ENCODE measurements around the gene LDLRAD3.

The LDLRAD3 gene

DNA sequence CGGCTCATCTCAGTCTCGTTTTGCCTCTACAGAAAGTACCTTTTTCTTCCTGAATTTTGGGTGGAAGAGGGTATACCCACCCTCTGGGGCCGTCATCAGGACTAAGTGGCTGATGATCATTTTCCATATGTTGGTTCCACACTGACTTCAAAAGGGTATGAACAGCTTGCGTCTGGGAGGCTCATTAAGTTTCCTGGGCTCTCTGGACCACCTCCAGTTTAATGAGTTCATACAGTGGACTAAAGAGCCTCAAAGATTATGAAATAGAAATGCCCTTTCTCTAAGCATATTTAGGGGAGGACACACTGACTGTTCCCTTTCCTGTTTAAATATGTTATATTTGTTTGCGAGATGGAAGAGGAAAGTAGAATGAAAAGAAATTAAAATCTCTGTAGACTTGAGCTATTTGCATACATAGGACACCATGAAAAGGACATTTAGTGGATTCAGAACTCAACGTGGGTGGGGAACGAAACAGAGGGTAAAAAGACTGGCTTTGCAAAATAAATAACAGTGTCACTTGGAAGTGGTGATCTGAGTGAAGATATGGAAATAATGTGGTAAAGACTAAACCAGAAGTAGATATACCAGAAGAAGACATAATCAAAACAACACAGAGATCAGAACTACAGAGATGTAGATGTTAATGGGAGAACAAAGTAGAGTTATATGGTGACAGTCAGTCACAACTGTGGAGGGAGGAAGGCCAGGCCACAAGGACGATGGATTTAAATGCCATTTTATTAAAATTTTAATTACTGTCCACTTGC, 18.7 kb downstream of the LDLRAD3 start:
- DNase-seq: no peak

DNA sequence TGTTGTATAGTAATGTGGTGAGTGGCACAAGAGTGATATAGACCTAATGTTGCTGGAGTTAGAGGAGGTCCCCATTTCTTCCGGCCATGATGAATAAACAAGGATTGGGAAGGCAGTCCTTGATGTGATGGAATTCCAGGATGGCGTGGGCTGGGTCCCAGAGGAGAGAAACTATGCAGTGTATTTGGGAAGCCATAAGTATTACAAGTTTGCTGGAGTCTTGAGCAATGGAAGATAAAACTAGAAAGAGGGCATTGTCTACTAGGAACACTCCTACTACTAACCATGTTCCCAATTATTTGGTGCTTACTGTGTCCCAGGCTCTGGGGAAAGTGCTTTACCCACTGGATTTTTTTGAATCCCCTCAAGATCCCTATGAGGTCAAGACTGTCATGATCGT, 20.0 kb downstream of the LDLRAD3 start:
- DNase-seq: no peak

DNA sequence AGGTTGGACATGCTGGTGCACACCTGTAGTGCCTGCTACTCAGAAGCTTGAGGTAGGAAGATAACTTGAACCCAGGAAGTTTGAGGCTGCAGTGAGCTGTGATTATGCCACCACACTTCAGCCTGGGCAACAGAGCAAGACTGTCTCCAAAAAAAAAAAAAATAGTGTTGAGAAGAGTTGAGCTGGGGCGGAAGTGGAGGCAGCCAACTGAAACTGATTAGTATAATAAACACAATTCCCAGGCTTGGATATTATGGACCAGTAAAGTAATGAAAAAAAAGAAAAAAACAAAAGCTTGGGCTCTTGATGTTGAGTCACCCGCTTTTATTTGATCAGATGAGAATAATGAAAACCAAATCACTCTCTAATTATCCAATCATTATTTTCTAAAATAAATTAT, 21.0 kb downstream of the LDLRAD3 start:
- DNase-seq: no peak

DNA sequence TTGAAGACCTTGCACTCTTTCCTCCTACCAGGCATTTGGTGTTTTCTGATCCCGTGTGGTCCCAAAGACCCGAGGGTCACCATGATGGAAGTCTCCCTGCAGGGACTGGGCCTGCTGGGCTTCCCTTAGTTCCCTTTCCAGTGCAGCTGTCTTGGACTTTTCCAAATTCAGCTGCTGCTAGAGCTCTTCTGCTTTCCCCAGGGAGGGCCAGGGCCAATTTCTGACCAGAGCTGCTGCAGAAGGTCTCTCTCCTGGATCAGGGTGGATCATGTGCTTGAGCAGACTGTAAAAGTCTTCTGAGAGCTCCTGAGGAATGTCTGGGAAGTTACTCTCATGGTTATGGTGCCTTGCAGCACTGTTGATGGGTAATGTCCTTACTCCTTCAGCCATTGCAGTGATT, 23.2 kb downstream of the LDLRAD3 start:
- DNase-seq: no peak

DNA sequence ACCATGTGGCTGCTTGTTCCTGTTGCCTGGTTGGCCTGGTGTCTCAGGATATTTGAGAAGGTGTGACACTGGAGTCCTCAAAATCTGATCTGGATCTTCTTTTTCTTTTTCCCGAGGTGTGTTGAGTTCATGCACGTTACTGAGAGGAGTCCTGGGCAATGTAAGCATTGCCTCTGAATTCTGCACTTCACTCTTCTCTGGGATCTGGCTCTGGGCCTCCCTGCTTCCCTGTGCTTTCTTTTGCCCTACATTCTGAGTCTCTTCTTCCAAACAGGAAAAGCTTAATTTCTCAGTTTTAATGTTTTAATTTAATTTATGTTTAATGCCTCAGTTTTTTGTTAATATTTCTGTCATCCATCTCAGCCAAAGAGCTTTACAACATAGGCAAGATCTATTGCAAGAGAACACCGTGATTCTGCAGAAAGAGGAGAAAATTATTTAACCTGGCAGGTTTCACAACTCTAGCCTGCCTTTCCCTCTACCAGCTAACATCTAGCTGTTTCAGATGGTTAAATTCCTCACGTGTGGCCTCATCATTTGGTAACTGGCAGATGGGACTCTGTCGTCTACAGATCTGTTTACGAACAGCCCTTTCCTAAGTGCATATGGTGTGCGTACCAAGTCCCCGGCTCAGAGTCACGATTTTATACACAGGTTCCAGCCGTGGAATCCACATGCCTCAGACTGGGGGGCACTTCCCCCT, 24.7 kb downstream of the LDLRAD3 start:
- no peak for DNase-seq

DNA sequence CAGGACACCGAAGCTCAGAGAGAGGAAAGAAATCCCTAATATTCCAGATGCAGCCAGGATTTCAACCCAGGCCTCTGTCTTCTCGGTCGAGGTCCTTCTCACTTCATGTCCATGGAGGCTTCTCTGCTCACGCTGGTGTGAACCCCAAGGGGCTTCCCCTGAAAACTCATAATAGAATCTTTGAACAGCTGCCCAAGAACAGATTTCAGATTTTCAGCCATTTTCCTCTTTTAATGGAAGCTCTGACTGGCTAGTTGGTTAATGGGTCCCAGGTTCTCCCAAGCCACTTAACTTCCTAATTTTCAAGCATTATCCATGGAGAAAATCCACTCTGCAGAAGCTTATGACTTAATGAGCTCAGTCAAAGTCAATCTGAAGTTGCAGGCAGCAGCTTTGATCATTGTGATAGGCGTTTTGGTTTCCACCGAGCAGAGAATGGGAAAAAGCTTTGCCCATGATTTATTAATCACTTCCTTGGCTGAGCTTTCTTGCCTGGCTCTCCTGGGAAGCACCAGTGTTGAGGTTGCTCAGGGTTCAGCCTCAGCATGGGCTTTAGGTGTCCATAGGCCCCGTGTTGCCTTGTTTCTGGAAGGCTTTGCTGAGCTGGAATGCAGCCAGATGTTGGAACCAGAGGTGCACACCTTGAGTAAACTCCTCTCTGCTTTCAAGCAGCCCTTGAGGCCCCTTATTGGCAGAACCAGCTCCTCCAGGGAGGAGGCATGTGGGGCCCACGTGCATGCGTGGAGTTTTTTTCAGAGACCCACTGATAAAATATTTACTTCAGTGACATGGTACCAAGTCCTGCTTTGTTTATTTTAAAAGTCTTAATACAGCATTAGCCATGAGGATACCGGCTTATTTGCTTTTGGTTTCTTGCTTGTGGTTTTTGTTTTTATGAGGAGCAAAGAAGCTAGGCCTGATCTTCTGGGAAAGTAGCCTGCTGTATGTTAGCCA, 25.5 kb downstream of the LDLRAD3 start:
- DNase-seq: no peak

DNA sequence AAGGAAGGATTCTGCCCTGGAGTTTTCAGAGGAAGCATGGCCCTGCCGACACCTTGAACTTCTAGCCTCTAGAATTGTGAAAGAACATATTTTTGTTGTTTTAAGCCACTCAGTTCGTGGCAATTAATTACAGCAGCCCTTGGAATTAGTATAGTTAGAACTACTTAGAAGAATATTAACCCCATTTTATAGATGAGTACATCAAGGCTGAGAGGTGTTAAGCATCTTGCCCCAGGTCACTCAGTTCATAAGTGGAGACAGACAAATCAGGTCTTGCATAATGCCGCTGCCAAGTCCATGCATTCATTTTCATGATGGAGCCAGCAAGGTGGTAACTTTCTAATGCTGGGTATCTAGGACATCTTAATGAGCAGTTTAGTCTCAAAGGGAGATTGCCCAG, 26.6 kb downstream of the LDLRAD3 start:
- DNase-seq: no peak

DNA sequence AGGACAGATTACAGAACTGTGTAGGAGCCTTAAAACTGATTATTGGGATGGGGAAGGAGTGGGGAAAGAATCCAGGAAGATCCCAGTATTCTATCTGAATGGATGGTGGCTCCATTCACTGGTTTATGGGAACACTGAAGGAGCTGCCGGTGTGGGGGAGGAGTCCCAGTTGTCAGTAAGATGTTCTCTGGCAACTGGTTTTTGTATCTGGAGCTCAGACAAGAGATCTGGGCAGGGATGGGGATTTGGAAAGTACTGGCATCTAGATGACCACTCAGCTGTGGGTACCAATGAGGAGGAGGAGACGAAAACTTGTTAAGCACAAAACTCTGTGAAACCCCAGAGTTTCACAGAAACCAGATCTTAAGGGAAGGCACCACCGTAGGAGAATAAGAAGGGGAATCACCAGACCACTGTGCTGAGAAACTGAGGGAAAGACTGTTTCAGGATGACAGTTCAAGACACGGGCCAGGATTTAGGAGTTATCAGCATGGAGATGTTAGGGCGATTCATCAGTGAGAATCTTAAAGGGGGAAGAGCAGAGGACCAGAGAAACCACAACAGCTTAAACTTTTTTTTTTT, 28.1 kb downstream of the LDLRAD3 start:
- no peak for DNase-seq

DNA sequence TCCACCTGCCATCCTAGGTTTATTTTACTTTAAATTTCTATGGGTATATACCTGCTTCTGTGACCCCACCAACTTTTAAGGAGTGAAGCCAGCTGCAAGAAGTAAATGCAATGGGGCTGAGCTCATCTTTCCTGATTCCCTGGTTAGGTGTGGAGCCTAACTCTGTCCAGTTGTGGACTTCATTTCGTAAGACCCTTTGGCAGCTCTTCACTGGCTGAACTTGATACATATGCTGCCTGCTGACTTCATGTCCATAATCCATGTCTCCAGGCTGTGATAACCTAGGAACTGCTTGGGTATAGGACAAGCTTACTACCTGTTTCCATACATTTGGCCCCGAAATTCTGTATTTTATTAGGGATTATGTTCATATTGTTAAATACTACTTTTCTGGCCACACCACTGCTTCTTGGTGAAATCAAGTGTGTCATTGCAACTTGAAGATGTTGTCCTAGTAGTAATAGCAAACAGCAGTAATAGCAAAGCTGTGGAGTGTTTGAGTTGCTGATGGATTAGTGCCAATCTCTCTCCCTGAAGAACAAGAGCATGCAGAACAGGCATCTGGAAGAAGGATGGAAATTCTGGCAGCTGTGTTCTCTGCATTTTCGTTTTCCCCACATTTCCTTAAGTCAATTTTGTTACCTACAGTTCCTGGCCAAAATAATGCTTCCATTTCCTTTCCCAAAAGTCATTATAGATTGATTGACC, 31.2 kb downstream of the LDLRAD3 start:
- DNase-seq: no peak

DNA sequence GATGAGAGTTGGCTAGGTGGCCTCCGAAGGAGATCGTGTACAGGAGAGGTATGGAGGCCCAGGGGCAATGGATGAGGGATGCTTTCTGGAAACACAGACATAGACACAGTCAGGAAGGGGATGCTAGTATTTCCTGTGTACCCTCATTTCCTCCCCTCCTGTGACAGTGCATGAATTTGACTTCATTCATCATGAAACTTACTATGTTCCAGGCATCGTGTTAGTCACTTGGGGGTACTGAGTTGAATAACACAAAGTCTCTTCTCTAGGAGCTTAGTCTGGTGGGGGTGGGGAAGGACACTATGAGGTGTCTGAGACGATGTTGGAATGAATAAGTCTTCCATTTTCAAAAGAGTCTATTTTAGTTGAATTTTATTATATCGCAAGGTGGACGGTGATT, 32.6 kb downstream of the LDLRAD3 start:
- DNase-seq: no peak

DNA sequence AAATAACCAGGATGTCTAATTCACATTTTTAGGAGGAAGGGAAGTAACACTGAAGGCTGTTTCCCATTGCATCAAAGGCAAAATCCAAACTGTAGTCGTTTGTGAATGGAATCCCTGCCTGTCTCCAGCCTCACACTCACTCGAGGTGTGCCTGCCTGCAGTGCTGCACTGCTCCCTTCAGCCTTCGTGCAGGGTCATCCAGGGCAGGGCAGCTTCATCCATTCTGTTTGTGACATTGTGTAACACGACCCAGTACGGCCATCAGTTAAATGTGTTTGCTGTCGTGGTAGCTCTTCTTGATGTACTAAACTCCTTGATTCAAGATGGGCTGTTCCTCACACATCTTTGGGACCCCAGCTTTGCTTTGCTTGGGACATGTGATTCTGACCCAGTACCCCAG, 34.3 kb downstream of the LDLRAD3 start:
- no peak for DNase-seq

DNA sequence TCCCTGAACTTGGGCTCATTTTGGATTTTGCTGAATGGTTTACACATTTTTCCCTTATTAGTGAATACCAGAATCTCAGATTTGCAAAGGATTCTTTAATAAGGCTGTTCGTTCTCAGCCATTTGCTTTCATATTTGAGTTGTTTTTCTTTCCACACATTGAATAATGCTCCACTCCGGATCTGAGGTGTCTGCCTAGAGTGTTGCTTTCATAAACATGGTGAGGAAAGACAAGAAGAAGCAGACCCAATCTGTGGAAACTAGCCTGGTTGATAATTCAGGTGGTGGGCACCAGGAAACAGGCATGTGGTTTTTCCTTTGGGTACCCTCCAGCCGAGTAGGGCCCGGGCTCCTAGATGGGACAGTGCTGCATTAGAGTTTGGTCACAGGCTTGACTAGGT, 35.0 kb downstream of the LDLRAD3 start:
- no peak for DNase-seq

DNA sequence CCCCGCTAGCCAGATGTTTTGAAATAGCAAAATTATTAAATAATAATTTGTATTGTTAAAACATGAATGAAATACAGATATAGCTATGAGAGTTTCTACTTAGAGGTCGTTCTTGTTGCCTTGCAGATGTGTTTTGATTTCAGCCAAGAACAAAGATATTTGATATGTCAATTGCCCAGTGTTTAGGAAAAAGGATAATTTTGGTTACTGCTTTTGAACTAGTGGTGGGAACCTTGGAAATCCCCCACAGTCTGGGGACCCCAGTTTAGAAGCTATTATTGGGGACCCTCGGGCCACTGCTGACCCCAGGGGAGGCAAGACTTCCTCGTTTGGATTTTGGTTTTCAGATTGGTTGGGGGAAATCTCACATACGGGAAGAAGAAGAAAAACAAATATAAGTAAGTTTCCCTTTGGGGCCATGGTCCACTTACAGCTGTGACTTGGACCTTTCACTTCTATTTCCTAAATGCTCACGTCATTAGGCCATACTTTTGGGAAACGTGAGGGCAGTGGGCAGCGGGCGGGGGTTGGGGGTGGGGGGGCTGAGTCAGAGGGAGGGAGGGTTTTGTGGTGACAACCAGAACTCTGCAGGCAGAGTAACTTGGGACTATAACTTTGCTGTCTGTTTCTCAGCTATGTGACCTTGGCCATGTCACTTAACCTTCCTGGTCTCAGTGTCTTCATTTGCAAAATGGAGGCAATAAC, 37.0 kb downstream of the LDLRAD3 start:
- no peak for DNase-seq

DNA sequence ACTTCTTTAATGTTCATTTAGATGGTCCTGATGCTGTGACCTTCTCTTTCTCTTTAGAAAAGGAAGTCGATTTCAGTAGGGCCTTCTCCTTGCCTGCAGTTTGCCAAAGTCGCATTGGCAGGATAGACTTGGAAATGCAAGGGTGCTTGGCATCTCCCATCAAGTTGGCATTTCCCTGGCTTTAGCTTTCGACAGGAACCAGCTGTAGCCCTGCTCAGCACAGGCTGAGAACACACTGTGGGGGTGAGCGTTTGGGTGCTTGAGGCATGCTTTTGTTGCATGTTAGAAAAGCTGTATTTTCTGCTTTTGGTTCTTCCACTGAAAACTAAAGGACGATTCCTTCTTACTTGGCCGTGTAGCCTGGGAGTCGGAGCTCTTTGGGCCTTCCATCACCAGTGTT, 37.7 kb downstream of the LDLRAD3 start:
- DNase-seq: no peak

DNA sequence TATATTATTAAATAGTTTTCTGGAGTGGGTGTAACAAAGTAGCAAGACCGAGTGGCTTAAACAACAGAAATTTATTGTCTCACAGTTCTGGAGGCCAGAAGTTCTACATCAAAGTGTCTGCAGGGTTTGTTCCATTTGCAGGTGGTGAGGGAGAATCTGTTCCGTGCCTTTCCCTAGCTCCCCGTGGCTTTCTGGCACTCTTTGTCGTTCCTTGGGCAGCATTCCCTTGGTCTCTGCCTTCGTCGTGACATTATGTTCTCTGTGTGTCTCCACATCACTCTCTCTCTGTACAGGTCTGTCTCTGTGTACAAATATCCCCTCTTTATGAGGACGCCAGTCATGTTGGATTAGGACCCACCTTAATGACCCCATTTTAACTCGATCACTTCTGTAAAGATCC, 38.2 kb downstream of the LDLRAD3 start:
- no peak for DNase-seq

DNA sequence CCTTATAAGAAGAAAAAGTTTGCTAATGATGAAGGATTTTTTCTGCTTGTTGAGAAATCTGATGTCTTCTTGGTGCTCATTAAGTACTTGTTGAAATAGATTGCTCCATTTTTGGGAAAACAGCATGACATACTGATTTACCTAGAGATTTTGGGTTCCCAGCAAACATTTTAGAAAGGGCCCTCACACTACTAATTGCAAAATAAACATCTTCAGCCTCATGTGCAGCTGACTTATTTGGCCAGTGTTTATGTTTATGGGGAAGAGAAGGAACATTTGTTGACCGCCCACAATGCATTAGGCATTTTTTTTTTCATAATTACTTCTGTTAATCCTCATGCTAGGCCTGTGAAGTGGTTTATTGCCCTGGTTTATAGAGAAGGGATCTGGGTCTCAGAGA, 40.1 kb downstream of the LDLRAD3 start:
- DNase-seq: no peak

DNA sequence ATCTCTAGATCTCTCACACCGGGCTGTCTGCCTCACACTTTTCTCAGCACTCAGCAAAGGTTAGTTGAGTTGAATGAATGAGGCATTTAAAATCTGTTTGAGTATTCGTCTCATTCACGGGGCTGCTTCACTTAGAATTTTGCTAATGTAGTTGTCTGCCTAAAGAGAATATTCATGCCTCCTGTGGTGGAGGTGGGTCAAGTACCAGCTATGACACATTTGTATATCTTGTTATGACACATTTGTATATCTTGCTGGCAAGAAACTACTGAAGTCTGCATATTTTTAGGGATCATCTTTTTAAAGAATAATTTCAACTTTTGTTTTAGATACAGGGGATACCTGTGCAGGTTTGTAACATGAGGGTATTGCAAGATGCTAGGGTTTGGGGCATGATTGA, 43.1 kb downstream of the LDLRAD3 start:
- DNase-seq: no peak

DNA sequence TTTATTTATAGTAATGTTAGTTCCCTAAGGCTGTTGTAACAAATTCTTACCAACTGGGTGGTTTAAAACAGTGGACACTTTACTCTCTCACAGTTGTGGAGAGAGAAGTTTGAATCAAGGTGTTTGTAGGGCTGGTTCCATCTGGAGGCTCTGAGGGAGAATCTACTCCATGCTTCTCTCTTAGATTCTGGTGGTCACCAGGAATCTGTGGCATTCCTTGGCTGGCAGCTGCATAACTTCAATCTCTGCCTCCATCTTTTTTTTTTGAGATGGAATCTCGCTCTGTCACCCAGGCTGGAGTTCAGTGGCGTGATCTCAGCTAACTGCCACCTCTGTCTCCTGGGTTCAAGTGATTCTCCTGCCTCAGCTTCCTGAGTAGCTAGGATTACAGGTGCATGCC, 46.3 kb downstream of the LDLRAD3 start:
- DNase-seq: no peak

DNA sequence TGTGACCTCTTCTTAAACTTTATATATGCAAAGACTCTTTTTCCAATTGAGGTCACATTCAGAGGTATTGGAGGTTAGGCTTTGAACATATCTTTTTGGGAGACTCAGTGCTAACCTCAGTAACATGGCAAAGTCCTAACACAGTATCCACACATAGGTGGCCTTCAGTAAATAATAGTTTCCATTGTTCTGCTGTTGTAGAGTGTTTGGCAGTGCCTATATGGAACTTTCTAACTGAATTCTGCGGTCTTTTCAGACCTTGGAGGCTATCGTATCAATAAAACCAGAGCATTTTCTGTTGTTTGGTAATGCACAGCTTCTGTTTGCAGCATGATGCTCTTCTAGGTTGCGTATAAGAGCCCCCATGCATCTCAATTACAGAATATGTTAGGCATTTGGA, 47.0 kb downstream of the LDLRAD3 start:
- DNase-seq: no peak

DNA sequence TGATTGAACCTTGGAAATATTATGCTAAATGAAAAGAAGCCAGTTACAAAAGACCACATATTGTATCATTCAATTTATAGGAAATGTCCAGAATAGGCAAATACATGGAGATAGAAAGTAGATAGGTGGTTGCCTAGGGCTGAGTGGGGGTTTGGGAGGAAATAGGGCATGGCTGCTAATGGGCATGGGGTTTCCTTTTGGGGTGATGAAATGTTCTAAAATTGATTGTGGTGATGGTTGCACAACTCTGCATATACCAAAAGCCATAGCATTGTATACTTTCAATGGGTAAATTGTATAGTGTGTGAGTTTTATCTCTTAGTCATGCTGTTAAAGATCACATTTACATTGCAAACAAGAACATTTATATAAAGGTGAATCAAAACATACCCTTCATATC, 48.7 kb downstream of the LDLRAD3 start:
- no peak for DNase-seq

DNA sequence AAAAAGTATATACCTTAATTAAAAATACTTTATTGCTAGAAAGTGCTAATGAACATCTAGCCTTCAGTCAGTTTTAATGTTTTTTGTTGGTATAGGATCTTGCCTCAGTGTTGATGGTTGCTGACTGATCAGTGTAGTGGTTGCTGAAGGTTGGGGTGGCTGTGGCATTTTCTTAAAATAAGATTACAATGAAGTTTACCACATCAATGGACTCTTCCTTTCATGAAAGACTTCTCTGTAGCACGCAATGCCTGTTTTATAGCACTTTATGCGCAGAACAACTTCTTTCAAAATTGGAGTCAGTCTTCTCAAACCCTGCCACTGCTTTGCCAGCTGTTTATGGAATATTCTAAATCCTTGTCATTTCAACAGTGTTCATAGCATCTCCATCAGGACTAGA, 50.6 kb downstream of the LDLRAD3 start:
- no peak for DNase-seq

DNA sequence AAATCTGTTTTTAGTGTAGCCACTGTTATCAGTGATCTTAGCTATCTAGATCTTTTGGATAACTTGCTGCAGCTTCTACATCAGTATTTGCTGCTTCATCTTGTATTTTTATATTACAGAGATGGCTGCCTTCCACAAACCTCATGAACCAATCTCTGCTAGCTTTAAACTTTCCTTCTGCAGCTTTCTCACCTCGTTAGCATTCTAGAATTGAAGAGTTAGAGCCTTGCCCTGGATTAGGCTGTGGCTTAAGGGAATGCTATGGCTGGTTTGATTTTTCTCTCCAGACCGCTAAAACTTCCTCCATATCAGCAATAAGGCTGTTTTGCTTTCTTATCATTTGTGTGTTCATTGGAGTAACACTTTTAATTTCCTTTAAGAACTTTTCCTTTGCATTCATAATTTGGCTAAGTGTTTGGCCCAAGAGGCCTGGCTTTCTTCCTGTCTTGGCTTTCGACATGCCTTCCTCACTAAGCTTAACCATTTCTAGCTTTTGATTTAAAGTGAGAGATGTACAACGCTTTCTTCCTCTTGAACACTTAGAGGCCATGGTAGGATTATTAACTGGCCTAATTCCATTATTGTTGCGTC, 51.9 kb downstream of the LDLRAD3 start:
- DNase-seq: no peak
